Glomerular visceral epithelial cell (primary cell): Measurements from ENCODE around the gene SMDT1.
"Not testable (repeated sequence)": the region's sequence is repeated elsewhere in the genome, so short reads cannot be mapped to it uniquely, and the experiment has no call there.

Experiments used
- DNase-seq: peaks from one replicate; pipeline ENCODE4 v3.0.0-alpha.2; 2016; ENCODE audit errors: extremely low spot score

SMDT1 gene

DNA sequence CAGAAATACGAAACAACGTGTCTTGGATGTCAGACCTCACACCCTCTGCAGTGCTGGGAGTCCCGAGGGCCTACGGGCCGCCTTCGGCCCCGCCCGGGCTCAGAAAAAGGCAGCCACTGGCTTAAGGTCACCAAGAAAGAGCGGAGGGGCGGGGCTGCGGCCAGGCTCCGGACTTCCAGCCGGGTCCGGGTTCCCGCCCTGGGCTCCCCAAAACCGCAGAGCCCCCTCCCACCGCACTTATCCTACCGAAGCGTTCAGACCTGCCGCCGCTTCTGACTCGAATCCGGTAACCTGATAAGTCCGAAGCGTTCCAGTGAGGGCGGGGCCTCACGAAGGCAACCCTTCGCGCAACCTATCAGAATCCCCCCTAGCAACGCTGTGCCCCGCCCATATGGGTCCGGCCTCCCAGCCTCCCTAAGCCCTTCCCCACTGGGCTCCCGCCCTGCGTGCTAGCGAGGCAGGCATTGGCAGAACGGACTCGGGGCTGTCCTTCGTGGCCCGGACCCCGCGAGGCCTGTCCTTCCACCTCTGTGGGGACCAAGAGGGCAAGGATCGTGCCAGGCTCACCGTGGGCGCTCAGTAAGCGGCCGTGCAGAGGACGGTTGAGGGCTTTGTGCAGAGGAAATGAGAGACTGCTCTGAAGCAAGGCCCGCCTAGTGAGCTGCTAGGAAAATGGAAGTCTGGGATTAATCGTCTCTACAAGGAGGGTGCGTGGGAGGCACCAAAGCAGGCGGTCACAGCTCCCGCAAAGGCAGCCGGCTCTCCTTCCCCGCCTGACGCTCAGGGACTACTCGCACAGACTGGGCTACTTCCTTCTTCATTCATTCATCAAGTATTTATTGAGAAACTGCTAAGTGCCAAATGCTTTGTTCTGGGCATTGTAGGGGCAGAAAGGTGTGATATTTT, 8.7 kb upstream of the SMDT1 start, which contains the start of gene NAGA:
TSS of gene NAGA (minus strand) at position 296 of the 906 bp plus-strand sequence. CDS start 515 bp downstream, outside the sequence.
- DNase-seq: peak; percentile 96

GRCh38 chr22:42071508-42071907, 8.0 kb upstream of the SMDT1 start:
- DNase-seq: not testable (repeated sequence)

DNA sequence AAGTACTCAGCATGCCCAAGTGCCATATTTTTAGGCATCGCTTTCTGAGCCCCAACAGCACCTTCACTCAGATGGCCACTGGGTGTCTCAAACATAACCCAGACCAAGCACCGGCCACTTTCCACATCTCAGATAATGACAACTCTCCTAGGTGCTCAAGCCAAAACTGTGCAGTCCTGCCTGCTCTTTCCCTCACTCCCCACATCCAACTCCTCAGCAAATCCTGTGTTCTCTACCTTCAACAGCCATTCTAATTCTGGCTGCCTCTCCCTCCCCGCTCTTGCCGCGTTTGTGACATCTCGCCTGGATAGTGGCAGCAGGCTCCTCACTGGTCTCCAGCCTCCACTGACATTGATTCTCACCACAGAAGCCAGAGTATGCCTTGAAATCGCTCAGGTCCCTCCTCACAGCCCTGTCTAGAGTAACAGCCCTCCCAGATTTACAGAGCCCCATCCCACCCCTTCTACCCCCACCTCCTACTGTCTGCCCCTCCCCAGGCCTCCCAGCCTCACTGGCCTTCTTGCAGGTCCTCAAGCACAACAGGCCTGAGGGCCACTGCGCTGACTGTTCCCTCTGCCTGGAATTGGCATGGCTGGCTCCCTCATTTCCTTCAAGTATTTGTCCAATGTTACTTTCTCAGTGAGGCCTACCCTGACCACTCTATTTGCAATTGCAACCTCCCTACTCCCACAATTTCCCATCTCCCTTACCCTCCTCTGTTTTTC, 6.7 kb upstream of the SMDT1 start:
- DNase-seq: no peak

DNA sequence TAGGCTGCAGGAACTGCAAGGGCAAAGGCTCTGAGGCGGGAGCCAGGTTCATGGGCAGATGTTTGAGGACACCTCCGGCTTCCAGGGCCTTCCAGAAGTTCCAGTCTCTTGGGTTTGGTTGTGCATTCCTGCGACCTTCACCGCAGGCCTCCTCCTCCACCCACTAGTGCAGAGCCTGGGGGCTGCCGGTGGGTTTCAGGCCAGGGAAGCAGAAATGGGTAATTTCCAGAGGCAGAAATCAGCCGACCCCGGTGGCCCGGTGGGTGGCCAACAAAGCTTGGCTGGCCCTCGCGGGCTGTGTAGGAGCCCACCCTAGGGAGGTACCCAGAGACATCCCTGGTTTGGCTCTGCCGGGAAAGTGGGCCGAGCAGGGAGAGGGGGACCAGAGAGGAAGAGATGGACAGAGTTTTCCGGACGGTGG, 5.9 kb upstream of the SMDT1 start:
- DNase-seq: no peak

GRCh38 chr22:42074132-42074811, 5.2 kb upstream of the SMDT1 start, which contains the start of gene PHETA2:
TSS of gene PHETA2 (plus strand) at chr22:42074248. CDS start at chr22:42077294, 3,046 bp downstream.
- no peak for DNase-seq

GRCh38 chr22:42074846-42075676, 4.4 kb upstream of the SMDT1 start:
- DNase-seq: no peak

DNA sequence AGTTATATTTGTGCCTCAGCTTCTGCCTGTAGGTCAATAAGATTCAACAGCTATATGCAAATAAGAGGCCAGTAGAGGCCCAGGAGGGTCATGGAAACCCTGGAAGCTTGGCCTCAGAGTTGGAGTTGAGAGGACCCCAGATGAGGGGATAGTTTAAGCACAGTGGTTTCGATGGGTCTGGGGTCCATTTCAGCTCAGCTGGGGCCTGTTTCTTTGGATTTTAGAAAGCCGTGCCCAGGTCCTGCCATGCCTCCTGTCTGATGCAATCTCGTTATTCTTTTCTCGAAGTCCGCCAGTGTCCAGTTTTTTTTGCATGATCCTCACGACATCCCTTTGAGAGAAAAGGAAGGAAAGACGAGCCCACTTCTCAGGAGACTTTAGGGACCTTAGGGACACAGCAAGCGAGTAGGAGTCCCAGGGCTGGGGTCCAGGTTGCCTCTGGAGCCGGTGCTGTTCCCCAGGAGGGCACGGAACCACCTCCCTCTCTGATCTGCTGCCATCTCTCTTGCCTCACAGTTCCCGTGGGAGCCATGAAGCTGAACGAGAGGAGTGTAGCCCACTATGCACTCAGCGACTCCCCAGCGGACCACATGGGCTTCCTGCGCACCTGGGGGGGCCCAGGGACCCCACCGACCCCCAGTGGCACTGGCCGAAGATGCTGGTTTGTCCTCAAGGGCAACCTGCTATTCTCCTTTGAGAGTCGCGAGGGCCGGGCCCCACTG, 2.6 kb upstream of the SMDT1 start:
- no peak for DNase-seq

DNA sequence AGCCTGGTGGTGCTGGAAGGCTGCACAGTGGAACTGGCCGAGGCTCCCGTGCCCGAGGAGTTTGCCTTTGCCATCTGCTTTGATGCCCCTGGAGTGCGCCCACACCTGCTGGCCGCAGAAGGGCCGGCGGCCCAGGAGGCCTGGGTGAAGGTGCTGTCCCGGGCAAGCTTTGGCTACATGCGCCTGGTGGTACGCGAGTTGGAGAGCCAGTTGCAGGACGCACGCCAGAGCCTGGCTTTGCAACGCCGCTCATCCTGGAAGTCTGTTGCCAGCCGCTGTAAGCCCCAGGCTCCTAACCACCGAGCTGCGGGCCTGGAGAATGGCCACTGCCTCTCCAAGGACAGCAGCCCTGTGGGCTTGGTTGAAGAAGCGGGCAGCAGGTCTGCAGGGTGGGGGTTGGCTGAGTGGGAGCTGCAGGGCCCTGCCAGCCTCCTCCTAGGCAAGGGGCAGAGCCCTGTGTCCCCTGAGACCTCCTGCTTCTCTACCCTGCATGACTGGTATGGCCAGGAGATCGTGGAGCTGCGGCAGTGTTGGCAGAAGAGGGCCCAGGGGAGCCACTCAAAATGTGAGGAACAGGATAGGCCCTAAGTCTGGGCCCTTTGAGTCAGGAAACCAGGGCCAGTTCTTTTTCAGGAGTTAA, 1.9 kb upstream of the SMDT1 start:
- no peak for DNase-seq

GRCh38 chr22:42078469-42079318, 806 bp upstream of the SMDT1 start:
- DNase-seq: no peak

GRCh38 chr22:42080287-42080686, 787 bp downstream of the SMDT1 start:
- DNase-seq: peak; percentile 18

DNA sequence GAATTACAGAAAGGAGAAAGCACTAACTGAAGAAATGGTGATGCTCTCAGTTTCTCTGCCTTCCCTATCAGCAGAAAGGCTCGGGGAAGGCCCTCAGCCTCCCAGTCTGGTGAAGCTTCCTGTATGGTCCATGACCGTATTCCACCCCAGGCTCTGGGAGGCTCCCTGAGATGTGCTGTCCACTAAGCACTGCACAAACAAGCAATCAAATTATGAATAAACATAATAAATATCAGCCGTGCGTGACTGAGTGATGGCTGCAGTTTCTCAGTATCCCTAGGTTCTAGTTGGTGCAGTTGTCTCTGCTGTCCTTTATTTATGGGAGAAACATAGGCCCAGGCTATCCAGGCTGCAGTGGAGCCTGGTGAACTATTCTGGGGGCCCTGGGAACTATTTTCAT, 3.6 kb downstream of the SMDT1 start:
- no peak for DNase-seq

DNA sequence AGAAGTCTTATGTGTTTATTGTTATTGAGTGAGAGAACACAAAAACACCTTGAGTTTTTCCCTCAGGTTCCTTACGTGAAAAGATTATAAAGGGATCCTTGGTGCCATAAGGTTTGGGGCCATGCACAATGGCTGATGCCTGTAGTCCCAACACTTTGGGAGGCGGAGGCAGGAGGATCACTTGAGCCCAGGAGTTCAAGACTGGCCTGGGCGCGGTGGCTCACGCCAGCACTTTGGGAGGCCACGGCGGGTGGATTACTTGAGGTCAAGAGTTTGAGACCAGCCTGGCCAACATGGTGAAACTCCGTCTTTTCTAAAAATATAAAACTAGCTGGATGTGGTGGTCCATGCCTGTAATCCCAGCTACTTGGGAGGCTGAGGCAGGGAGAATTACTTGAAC, 5.4 kb downstream of the SMDT1 start:
- no peak for DNase-seq

- no peak for DNase-seq
These were observed 6.6 kb downstream of the SMDT1 start for GRCh38 chr22:42086051-42086450.

DNA sequence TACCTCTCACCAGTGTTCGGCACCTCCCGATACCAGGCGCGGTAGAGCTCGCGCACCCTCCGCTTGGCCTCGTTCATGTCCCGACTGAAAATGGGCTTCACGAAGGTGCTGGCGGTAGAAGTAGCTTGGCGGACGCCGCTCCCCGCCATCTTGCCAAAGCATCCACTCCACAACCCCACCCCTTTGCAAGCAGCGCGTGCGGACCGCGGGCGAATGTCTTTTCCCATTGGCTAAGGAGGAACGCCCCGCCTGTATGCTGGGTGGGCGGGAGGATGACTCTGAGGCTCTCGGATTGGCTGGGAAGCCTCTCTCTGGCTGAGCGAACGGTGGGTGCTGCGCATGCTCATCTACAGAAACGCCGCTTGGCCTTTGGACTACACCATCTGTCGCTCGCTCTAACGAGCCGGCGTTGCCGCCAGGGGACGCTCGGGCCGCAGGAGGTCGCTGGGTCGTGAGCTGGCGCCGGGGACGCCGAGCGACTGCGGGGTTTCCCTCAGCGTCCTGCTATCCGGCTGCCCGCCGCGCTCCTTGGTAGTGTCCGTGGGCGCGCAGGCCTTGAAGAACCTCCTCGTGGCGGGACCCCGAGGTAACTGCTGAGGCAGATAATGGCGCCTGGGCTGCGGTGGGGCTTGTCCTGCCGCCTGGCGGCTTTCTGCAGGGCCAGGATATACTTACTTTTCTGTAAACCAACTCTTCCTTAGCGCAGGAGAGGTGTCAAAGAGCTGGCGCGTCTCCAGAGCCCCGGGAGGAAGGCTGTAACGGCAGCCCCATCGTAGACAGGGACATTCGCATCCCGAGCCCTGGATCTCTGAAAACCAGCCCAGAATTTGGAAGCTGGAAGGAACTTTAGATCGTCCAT, 11.3 kb downstream of the SMDT1 start, which contains the start of gene NDUFA6:
TSS of gene NDUFA6 (minus strand) at position 177 of the 859 bp plus-strand sequence. CDS start at position 149, 28 bp downstream.
- DNase-seq: peak; percentile 98

- no peak for DNase-seq
These were observed 11.9 kb downstream of the SMDT1 start for GRCh38 chr22:42091455-42091782.

- DNase-seq: no peak
These were observed 21.7 kb downstream of the SMDT1 start for GRCh38 chr22:42101199-42101598.

- not testable (repeated sequence) for DNase-seq
These were observed 24.9 kb downstream of the SMDT1 start for GRCh38 chr22:42104332-42104860.

- DNase-seq: no peak
These were observed 29.3 kb downstream of the SMDT1 start for GRCh38 chr22:42108848-42109247.
